GM12864 (cell line): ENCODE data around the gene ST7L.

Experiments
- DNase-seq: peaks from one replicate; pipeline ENCODE4 v3.0.0-alpha.2; 2011; ENCODE audit warnings: low read depth
- H3K4me3 ChIP-seq: 2 replicates; pipeline ENCODE4 v1.5.1; 2011; ENCODE audit warnings: mild to moderate bottlenecking, low read depth, low read length, control low read depth
- CTCF ChIP-seq: IDR thresholded peaks from 2 replicates; pipeline ENCODE4 v1.5.1; 2011; ENCODE audit warnings: low read depth, mild to moderate bottlenecking, moderate library complexity, low read length, control low read depth, inconsistent platforms; ENCODE audit errors: missing control alignments

ST7L gene

GRCh38 chr1:112504661-112505399 is 114.1 kb downstream of the ST7L start:
- H3K4me3 ChIP-seq, result no peak overlapping the region
- no peak for TF ChIP-seq CTCF
- no peak for DNase-seq

GRCh38 chr1:112504001-112504660 is 114.8 kb downstream of the ST7L start:
- no peak for DNase-seq
- no peak overlapping the region for H3K4me3 ChIP-seq
- no peak for TF ChIP-seq CTCF

- no peak for TF ChIP-seq CTCF
- no peak overlapping the region for H3K4me3 ChIP-seq
- no peak for DNase-seq
These were observed 116.1 kb downstream of the ST7L start for GRCh38 chr1:112502826-112503225.

- no peak for DNase-seq
- peak overlapping the region; percentile 55 for H3K4me3 ChIP-seq
- TF ChIP-seq CTCF, result peak; percentile 77
These were observed 116.9 kb downstream of the ST7L start for GRCh38 chr1:112501810-112502641.

GRCh38 chr1:112496290-112496689 is 122.7 kb downstream of the ST7L start:
- no peak for DNase-seq

GRCh38 chr1:112493351-112493750 is 125.6 kb downstream of the ST7L start:
- no peak for TF ChIP-seq CTCF
- no peak overlapping the region for H3K4me3 ChIP-seq
- DNase-seq, result no peak

More at GRCh38 chr1:112496290-112496689, 122.7 kb downstream of the ST7L start:
- no peak overlapping the region for H3K4me3 ChIP-seq
- no peak for TF ChIP-seq CTCF
